Smooth muscle cell (in vitro differentiated cells): ENCODE data around the gene UTF1. TPM values are rescaled to one million over a fixed set of nuclear protein-coding genes. Genes with fewer than 3 reads are reported as not detected.

Experiments
- DNase-seq: peaks from one replicate; lab custom pipeline; 2025; ENCODE audit not compliant: unreplicated experiment; lab: John Stamatoyannopoulos, UW
- H2AFZ ChIP-seq: fragments of 200-600 bp; sonication (generic); 2 replicates; pipeline ENCODE4 v1.6.0; 2016; ENCODE audit warnings: antibody characterized with exemption, low read depth, mild to moderate bottlenecking
- H3F3A ChIP-seq: fragments of 200-600 bp; sonication (generic); 2 replicates; pipeline ENCODE4 v1.6.0; 2017; ENCODE audit warnings: antibody characterized with exemption, low read depth
- H3K27ac ChIP-seq: fragments of 200-600 bp; sonication (generic); 2 replicates; pipeline ENCODE4 v1.5.1; 2016; ENCODE audit warnings: low read depth, mild to moderate bottlenecking
- H3K27me3 ChIP-seq: fragments of 200-600 bp; sonication (generic); 2 replicates; pipeline ENCODE4 v1.6.1; 2016; ENCODE audit warnings: low read depth, mild to moderate bottlenecking
- H3K36me3 ChIP-seq: fragments of 200-600 bp; sonication (generic); 2 replicates; pipeline ENCODE4 v1.5.1; 2016; ENCODE audit warnings: low read depth
- H3K4me1 ChIP-seq: fragments of 200-600 bp; sonication (generic); 2 replicates; pipeline ENCODE4 v1.5.1; 2016; ENCODE audit warnings: low read depth
- H3K4me2 ChIP-seq: fragments of 200-600 bp; sonication (generic); 2 replicates; pipeline ENCODE4 v1.6.0; 2016; ENCODE audit warnings: mild to moderate bottlenecking
- H3K4me3 ChIP-seq: fragments of 200-600 bp; sonication (generic); 2 replicates; pipeline ENCODE4 v1.5.1; 2016; ENCODE audit warnings: mild to moderate bottlenecking
- H3K79me2 ChIP-seq: fragments of 200-600 bp; sonication (generic); 2 replicates; pipeline ENCODE4 v1.6.0; 2016; ENCODE audit warnings: low read depth, mild to moderate bottlenecking
- H3K9ac ChIP-seq: fragments of 200-600 bp; sonication (generic); 2 replicates; pipeline ENCODE4 v1.6.0; 2016; ENCODE audit warnings: low read depth
- H3K9me3 ChIP-seq: fragments of 200-600 bp; sonication (generic); replicated peaks from 2 replicates; pipeline ENCODE4 v1.5.1; 2016; ENCODE audit warnings: low read depth
- H4K20me1 ChIP-seq: fragments of 200-600 bp; sonication (generic); 2 replicates; pipeline ENCODE4 v1.6.0; 2016; ENCODE audit warnings: low read depth
- WGBS: methylation state at CpG from one replicate; pipeline ENCODE4 v1.1.7; 2016; ENCODE audit warnings: low lambda C conversion rate; 5-methylcytosine and 5-hydroxymethylcytosine counted together
- polyA plus RNA-seq: library from polyadenylated mRNA; unstranded; fragments of >200 nt; fragmentation: Nextera tagmentation; extraction: Ambion mirVana; gene quantifications from 2 replicates; pipeline ENCODE4 v1.2.1, GENCODE V29; 2016
- total RNA-seq: library from RNA; depleted of rRNA; stranded (reverse); fragments of >200 nt; gene quantifications from 2 replicates; pipeline ENCODE4 v1.2.3, GENCODE V29; 2014
- TF ChIP-seq, protein P1 (sequence below): fragments of 200-600 bp; sonication (generic); IDR thresholded peaks from 2 replicates; pipeline ENCODE4 v1.5.1; 2017; ENCODE audit warnings: borderline replicate concordance, mild to moderate bottlenecking, antibody characterized with exemption; ENCODE audit not compliant: insufficient read depth, poor library complexity, severe bottlenecking

Gene UTF1
- total and polyA plus RNA-seq, 2 experiments from 2014 or later: not detected

DNA sequence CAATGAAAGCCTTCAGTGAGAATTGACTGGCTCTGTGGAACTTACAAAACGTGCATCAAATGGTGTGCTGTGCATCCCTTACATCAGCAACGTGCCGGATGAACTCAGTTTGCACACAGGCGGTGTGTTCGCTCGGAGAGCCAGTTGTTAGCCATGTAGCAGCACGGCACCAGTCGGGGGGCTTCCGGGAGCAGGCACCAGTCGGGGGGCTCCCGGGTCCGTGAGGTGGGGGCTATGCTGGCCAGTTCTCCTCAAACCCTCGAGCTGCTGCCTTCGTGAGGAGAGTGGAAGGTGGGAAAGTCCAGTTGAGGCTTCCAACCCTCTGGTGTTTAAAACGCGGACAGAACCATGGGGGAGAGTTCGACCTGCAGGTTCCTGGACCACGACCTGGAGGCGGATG, 34.9 kb upstream of the UTF1 start:
- H2AFZ ChIP-seq: no peak overlapping the region
- no peaks in the 10 kb centered on the region for H4K20me1 ChIP-seq
- H3K9me3 ChIP-seq: no peaks in the 10 kb centered on the region
- TF ChIP-seq, protein P1, sequence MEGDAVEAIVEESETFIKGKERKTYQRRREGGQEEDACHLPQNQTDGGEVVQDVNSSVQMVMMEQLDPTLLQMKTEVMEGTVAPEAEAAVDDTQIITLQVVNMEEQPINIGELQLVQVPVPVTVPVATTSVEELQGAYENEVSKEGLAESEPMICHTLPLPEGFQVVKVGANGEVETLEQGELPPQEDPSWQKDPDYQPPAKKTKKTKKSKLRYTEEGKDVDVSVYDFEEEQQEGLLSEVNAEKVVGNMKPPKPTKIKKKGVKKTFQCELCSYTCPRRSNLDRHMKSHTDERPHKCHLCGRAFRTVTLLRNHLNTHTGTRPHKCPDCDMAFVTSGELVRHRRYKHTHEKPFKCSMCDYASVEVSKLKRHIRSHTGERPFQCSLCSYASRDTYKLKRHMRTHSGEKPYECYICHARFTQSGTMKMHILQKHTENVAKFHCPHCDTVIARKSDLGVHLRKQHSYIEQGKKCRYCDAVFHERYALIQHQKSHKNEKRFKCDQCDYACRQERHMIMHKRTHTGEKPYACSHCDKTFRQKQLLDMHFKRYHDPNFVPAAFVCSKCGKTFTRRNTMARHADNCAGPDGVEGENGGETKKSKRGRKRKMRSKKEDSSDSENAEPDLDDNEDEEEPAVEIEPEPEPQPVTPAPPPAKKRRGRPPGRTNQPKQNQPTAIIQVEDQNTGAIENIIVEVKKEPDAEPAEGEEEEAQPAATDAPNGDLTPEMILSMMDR: no peak
- no peaks in the 10 kb centered on the region for H3K79me2 ChIP-seq
- no peaks in the 10 kb centered on the region for H3F3A ChIP-seq
- no peak overlapping the region for H3K4me2 ChIP-seq
- no peaks in the 10 kb centered on the region for H3K36me3 ChIP-seq
- H3K9ac ChIP-seq: no peak overlapping the region
- no peak overlapping the region for H3K4me3 ChIP-seq
- H3K27me3 ChIP-seq: no peaks in the 10 kb centered on the region
- H3K27ac ChIP-seq: no peak overlapping the region
- no peak for DNase-seq
- 89% methylated on average over 19 of the region's 19 CpGs for WGBS
- no peaks in the 10 kb centered on the region for H3K4me1 ChIP-seq

DNA sequence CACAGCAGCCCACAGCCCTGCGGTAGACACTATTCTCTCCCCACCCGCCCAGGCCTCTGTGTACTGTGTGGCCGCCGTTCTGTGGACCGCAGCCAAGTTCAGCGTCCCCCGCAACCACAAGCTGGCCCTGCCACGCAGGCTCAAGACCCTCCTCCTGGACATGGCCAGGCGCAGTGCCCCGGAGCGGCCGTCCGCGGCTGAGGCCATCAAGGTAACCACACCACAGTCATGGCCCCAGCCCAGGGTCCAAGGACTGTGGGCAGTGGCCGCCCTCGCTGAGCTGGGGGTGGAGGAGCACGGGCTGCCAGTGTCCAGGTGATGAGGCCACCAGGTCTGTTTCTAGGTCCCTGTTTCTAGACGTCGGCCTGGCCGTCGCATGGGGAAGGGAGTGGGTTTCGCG, 34.4 kb upstream of the UTF1 start:
- Histone ChIP-seq H4K20me1 (no peaks in the 10 kb centered on the region), H3K9me3 (no peaks in the 10 kb centered on the region), H3K4me3 (no peak overlapping the region), H3K27ac (no peak overlapping the region), H3K79me2 (no peaks in the 10 kb centered on the region), H2AFZ (no peak overlapping the region), H3K4me2 (no peak overlapping the region), H3K27me3 (no peaks in the 10 kb centered on the region), H3K9ac (no peak overlapping the region), H3F3A (no peaks in the 10 kb centered on the region), H3K4me1 (no peaks in the 10 kb centered on the region), H3K36me3 (no peaks in the 10 kb centered on the region)
- TF ChIP-seq, protein P1: no peak
- DNase-seq: no peak
- WGBS: 98% methylated on average over 23 of the region's 23 CpGs

DNA sequence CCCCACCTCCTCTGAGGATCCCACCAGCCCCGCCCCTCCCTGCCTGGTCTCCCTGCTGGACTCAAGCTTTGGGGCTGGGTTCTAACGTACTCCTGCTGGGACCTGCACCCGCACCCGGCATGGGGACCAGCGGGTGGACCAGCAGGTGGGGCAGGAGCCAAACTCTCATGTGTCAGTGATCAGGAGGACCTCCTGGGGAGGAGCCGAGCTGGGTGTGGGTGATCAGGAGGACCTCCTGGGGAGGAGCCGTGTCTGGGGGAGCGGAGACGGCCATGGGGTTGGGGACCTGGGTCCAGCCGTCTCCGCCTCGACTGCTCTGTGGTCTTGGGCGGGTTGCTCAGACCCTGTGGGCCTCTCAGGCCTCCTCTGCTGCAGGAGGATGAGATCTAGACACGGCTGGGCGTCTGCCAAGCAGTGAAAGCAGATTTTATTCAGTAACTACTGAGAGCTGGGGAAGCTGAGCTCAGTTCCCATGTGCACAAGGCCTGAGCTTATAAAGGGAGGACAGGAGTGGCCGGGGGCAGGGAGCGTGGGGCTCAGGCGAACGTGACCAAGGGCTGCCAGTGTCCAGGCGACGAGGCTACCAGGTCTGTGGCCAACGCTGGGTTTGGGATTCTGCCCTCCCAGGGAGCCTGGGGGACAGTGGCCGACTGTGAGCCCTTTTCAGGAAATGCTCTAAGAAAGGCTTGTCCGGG, 33.6 kb upstream of the UTF1 start:
- Histone ChIP-seq H3K4me3 (no peak overlapping the region), H3K9me3 (no peaks in the 10 kb centered on the region), H3K79me2 (no peaks in the 10 kb centered on the region), H3K9ac (no peak overlapping the region), H3K4me2 (no peak overlapping the region), H2AFZ (no peak overlapping the region), H3F3A (no peaks in the 10 kb centered on the region), H3K4me1 (no peaks in the 10 kb centered on the region), H3K36me3 (no peaks in the 10 kb centered on the region), H3K27me3 (no peaks in the 10 kb centered on the region), H4K20me1 (no peaks in the 10 kb centered on the region), H3K27ac (no peak overlapping the region)
- no peak for DNase-seq
- TF ChIP-seq, protein P1: no peak
- WGBS: 69% methylated on average over 23 of the region's 24 CpGs
